Mesendoderm (in vitro differentiated cells): ENCODE measurements around the gene KNOP1.

Experiments used
- DNase-seq: peaks from one replicate; pipeline ENCODE4 v3.0.0; 2013
- H2AK5ac ChIP-seq: 2 replicates; pipeline ENCODE4 v1.6.1; 2013; ENCODE audit warnings: low read length, inconsistent platforms
- H2BK120ac ChIP-seq: 2 replicates; pipeline ENCODE4 v1.6.1; 2013; ENCODE audit warnings: low read depth, mild to moderate bottlenecking, low read length, moderate library complexity, mixed read lengths
- H2BK15ac ChIP-seq: replicated peaks from 2 replicates; pipeline ENCODE4 v1.6.1; 2013; ENCODE audit warnings: low read depth, mild to moderate bottlenecking, moderate library complexity
- H2BK5ac ChIP-seq: 2 replicates; pipeline ENCODE4 v1.6.1; 2013; ENCODE audit warnings: low read length, inconsistent platforms
- H3K18ac ChIP-seq: 2 replicates; pipeline ENCODE4 v1.6.1; 2013; ENCODE audit warnings: mild to moderate bottlenecking, low read length, mixed read lengths
- H3K23ac ChIP-seq: one replicate; pipeline ENCODE4 v1.6.1; 2013; ENCODE audit warnings: low read length
- H3K27ac ChIP-seq: 2 replicates; pipeline ENCODE4 v1.5.1; 2013; ENCODE audit warnings: low read depth, mild to moderate bottlenecking, inconsistent platforms, low read length, moderate library complexity
- H3K27me3 ChIP-seq: 2 replicates; pipeline ENCODE4 v1.6.1; 2013; ENCODE audit warnings: low read length, control low read depth, mild to moderate bottlenecking, inconsistent platforms; ENCODE audit not compliant: insufficient read depth, poor library complexity
- H3K36me3 ChIP-seq: 2 replicates; pipeline ENCODE4 v1.6.1; 2013; ENCODE audit warnings: low read length, inconsistent platforms; ENCODE audit not compliant: control insufficient read depth, insufficient read depth
- H3K4ac ChIP-seq: one replicate; pipeline ENCODE4 v1.6.1; 2013; ENCODE audit warnings: low read depth, mild to moderate bottlenecking, low read length, moderate library complexity
- H3K4me1 ChIP-seq: 2 replicates; pipeline ENCODE4 v1.6.1; 2013; ENCODE audit warnings: low read depth, low read length, inconsistent platforms; ENCODE audit not compliant: control insufficient read depth
- H3K4me2 ChIP-seq: 2 replicates; pipeline ENCODE4 v1.6.1; 2013; ENCODE audit warnings: low read length
- H3K4me3 ChIP-seq: 2 replicates; pipeline ENCODE4 v1.5.1; 2013; ENCODE audit warnings: mild to moderate bottlenecking, low read length
- H3K56ac ChIP-seq: one replicate; pipeline ENCODE4 v1.6.1; 2013; ENCODE audit warnings: low read length
- H3K79me1 ChIP-seq: 2 replicates; pipeline ENCODE4 v1.6.1; 2013; ENCODE audit warnings: low read length, inconsistent platforms
- H3K79me2 ChIP-seq: 2 replicates; pipeline ENCODE4 v1.6.1; 2013; ENCODE audit warnings: mild to moderate bottlenecking, low read length; ENCODE audit not compliant: control insufficient read depth, insufficient read depth
- H3K9ac ChIP-seq: 2 replicates; pipeline ENCODE4 v1.6.1; 2013; ENCODE audit warnings: low read length, inconsistent platforms
- H4K5ac ChIP-seq: one replicate; pipeline ENCODE4 v1.6.1; 2013; ENCODE audit warnings: low read length
- H4K8ac ChIP-seq: one replicate; pipeline ENCODE4 v1.6.1; 2013; ENCODE audit warnings: low read depth, mild to moderate bottlenecking, control low read depth, low read length, moderate library complexity
- WGBS: extraction: QIAGEN DNeasy Blood & Tissue Kit; methylation state at CpG from one replicate; pipeline ENCODE4 v1.1.7; 2013; ENCODE audit warnings: low lambda C conversion rate, missing lambda C conversion rate; ENCODE audit not compliant: insufficient coverage; ENCODE audit errors: extremely low coverage; 5-methylcytosine and 5-hydroxymethylcytosine counted together

KNOP1 gene

DNA sequence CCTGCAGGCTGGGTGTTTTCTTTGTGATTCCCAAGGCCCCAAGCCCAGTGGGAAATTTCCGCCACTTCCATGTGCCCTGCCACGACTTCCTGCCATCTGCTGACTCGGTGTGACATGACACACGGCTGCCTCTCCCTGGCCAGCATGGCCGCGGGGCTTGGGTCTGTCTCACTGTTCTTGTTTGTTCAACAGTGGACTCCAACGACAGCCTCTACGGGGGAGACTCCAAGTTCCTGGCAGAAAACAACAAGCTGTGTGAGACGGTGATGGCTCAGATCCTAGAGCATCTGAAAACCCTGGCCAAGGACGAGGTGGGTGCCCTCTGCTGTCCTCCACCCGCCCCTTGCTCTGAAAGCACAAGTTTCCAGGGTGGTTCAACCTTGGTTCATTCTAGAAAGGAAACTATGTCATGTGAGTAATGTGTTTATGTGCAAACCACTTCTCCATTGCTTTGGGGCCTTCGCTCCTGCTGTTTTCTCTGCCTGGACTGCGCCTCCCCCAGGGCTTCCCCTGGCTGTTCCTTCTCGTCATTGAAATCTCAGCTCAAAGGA is 26.8 kb downstream of the KNOP1 start:
- no CpG with 5 or more reads among the region's 14 CpGs for WGBS
- DNase-seq = peak; percentile 31
- Histone ChIP-seq H3K27me3 (no peaks in the 10 kb centered on the region), H3K4me3 (no peak overlapping the region), H3K56ac (no peak overlapping the region), H2BK120ac (no peak overlapping the region), H3K4me1 (peaks cover 3% of the 10 kb centered on the region), H2BK5ac (no peak overlapping the region), H3K79me1 (no peaks in the 10 kb centered on the region), H2AK5ac (no peak overlapping the region), H3K18ac (no peak overlapping the region), H3K27ac (no peak overlapping the region), H4K8ac (no peak overlapping the region), H3K4ac (no peak overlapping the region), H3K79me2 (no peaks in the 10 kb centered on the region), H3K36me3 (no peaks in the 10 kb centered on the region), H3K23ac (no peak overlapping the region), H4K5ac (no peak overlapping the region), H3K4me2 (no peak overlapping the region), H3K9ac (no peak overlapping the region), H2BK15ac (no peak overlapping the region)

DNA sequence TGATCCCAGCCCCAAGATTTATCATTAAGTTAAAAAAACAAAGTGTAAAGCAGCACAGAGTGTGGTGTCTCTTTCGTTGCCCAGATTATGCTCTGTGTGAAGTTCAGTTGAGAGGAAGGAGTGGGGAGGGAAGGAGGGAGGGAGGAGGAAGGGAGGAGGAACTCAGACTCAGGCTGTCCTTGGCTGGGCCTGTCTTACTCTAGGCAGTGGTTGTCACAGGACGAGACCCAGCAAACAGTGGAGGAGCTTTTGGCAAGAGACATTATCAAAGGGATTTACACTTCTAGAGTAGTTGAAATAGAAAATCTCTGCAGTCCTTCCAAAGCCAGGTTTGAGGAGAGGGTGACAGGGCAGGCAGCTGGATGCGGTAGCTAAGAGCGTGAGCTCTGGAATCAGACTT is 27.8 kb downstream of the KNOP1 start:
- no peak overlapping the region for H3K27ac ChIP-seq
- no peaks in the 10 kb centered on the region for H3K36me3 ChIP-seq
- no peak overlapping the region for H3K4me3 ChIP-seq
- H3K79me2 ChIP-seq = no peaks in the 10 kb centered on the region
- peaks cover 3% of the 10 kb centered on the region for H3K4me1 ChIP-seq
- H3K79me1 ChIP-seq = no peaks in the 10 kb centered on the region
- no peak overlapping the region for H3K9ac ChIP-seq
- no peak overlapping the region for H3K4me2 ChIP-seq
- H3K56ac ChIP-seq = no peak overlapping the region
- H3K18ac ChIP-seq = no peak overlapping the region
- no peak overlapping the region for H2BK15ac ChIP-seq
- no peak overlapping the region for H4K5ac ChIP-seq
- H3K23ac ChIP-seq = no peak overlapping the region
- no peaks in the 10 kb centered on the region for H3K27me3 ChIP-seq
- no CpG with 5 or more reads among the region's 4 CpGs for WGBS
- no peak overlapping the region for H3K4ac ChIP-seq
- DNase-seq = peak; percentile 34
- H2BK120ac ChIP-seq = no peak overlapping the region
- no peak overlapping the region for H2BK5ac ChIP-seq
- no peak overlapping the region for H4K8ac ChIP-seq
- no peak overlapping the region for H2AK5ac ChIP-seq

DNA sequence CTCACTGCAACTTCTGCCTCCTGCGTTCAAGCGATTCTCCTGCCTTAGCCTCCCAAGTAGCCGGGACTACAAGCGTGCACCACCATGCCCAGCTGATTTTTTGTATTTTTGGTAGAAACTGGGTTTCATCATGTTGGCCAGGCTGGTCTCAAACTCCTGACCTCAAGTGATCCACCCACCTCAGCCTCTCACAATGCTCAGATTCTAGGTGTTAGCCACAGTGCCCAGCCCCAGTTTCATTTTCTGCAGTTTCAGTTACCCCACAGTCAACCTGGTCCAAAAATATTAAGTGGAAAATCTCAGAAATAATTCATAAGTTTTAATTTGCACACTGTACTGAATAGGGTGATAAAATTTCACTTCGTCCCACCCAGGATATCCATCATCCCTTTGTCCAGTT is 28.7 kb downstream of the KNOP1 start:
- H3K27ac ChIP-seq = no peak overlapping the region
- H3K9ac ChIP-seq = no peak overlapping the region
- no peak overlapping the region for H4K5ac ChIP-seq
- no peak overlapping the region for H4K8ac ChIP-seq
- no peak overlapping the region for H2BK120ac ChIP-seq
- H3K18ac ChIP-seq = no peak overlapping the region
- no peak overlapping the region for H2BK15ac ChIP-seq
- peaks cover 1% of the 10 kb centered on the region for H3K36me3 ChIP-seq
- WGBS = no CpG with 5 or more reads among the region's 5 CpGs
- H3K4me1 ChIP-seq = peaks cover 3% of the 10 kb centered on the region
- H3K79me2 ChIP-seq = no peaks in the 10 kb centered on the region
- no peaks in the 10 kb centered on the region for H3K79me1 ChIP-seq
- H3K4me3 ChIP-seq = no peak overlapping the region
- no peak overlapping the region for H2BK5ac ChIP-seq
- no peak overlapping the region for H3K4me2 ChIP-seq
- H2AK5ac ChIP-seq = no peak overlapping the region
- no peak for DNase-seq
- no peak overlapping the region for H3K4ac ChIP-seq
- H3K23ac ChIP-seq = no peak overlapping the region
- no peaks in the 10 kb centered on the region for H3K27me3 ChIP-seq
- H3K56ac ChIP-seq = no peak overlapping the region

DNA sequence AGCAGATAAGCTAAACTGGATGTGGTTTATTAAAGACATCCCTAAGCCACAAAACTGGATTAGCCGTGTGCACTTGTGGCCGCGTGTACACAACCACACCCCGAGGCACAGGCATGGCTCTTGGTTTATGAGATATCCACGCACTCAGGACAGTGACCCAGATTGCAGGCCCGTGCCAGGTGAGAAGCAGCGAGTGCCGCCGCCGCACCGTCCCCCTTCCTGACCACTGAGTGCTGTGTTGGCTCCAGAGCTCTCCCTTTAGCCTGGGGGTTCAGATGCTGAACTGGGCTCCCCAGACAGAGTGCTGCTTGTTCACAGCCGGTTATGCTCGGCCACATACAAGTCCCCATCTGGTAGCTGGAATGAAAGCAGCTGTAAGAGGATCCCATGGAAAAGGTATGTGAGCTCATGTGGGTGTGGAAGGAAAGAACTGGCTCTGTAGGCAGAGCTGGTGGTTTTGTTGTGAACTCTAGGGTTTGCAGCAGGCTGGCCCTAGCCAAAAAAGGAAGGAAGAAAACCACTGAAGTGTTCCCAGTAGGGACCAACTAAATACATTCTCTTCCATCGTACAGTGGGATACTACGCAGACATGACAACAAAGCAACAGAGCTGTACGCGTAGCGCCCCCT is 29.5 kb downstream of the KNOP1 start:
- Histone ChIP-seq H3K27ac (peak overlapping the region; percentile 58), H3K79me2 (no peaks in the 10 kb centered on the region), H2AK5ac (no peak overlapping the region), H3K18ac (no peak overlapping the region), H3K36me3 (peaks cover 1% of the 10 kb centered on the region), H4K8ac (no peak overlapping the region), H3K9ac (no peak overlapping the region), H4K5ac (no peak overlapping the region), H2BK120ac (no peak overlapping the region), H3K23ac (no peak overlapping the region), H2BK5ac (no peak overlapping the region), H3K4me2 (no peak overlapping the region), H3K27me3 (no peaks in the 10 kb centered on the region), H3K56ac (peak overlapping the region; percentile 60), H2BK15ac (no peak overlapping the region), H3K4ac (no peak overlapping the region), H3K4me1 (peaks cover 3% of the 10 kb centered on the region), H3K4me3 (no peak overlapping the region), H3K79me1 (no peaks in the 10 kb centered on the region)
- DNase-seq = peak; percentile 24
- no CpG with 5 or more reads among the region's 18 CpGs for WGBS

DNA sequence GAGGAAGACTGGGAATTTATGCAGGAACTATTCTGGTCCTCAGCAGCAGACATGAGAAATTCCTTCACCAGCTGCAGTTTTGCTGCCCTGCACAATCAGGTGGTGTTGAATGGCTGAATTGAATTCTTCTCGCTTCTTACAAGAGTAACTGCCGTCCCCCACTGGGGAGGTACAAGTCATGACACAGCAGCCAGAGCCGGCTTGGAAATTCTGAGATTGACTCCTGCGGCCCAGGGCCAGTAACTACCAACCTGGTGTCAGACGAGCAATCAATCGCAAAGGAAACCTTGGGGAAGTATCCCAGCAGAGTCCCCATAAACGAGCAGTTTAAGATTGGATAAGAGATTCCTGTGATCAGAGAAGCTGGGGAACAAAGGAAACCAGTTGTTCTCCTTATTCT is 30.7 kb downstream of the KNOP1 start:
- Histone ChIP-seq H3K23ac (peak overlapping the region; percentile 29), H3K4me1 (peaks cover 3% of the 10 kb centered on the region), H3K79me1 (no peaks in the 10 kb centered on the region), H4K5ac (no peak overlapping the region), H2BK120ac (no peak overlapping the region), H2BK5ac (peak overlapping the region; percentile 8), H2AK5ac (no peak overlapping the region), H3K79me2 (no peaks in the 10 kb centered on the region), H3K36me3 (peaks cover 1% of the 10 kb centered on the region), H3K27ac (peak overlapping the region; percentile 61), H2BK15ac (no peak overlapping the region), H3K56ac (peak overlapping the region; percentile 49), H3K18ac (no peak overlapping the region), H3K9ac (no peak overlapping the region), H3K4ac (no peak overlapping the region), H4K8ac (no peak overlapping the region), H3K4me2 (no peak overlapping the region), H3K4me3 (no peak overlapping the region), H3K27me3 (no peaks in the 10 kb centered on the region)
- WGBS = no CpG with 5 or more reads among the region's 7 CpGs
- peak; percentile 93 for DNase-seq

DNA sequence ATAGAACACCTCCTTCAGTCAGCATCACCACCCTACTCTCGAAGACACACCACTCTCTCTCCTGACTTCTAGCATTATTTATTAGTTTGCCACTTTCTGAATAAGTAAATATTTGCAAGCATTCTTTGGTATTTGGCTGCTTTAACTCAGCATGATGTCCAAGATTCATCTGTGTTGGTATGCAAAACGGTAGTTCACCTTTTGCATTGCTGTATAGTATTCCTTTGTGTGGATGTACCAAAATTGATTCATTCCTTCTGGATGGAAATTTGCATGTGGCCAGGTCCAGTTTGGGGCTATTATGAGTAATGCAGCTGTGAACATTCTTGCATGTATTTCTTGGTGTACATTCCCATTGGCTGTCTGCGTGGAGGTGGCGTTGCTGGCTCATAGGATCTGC is 32.9 kb downstream of the KNOP1 start:
- DNase-seq = no peak
- H4K8ac ChIP-seq = no peak overlapping the region
- no peak overlapping the region for H2AK5ac ChIP-seq
- H2BK5ac ChIP-seq = no peak overlapping the region
- no peaks in the 10 kb centered on the region for H3K79me2 ChIP-seq
- no peaks in the 10 kb centered on the region for H3K79me1 ChIP-seq
- no peak overlapping the region for H3K56ac ChIP-seq
- no peak overlapping the region for H4K5ac ChIP-seq
- H3K18ac ChIP-seq = no peak overlapping the region
- no CpG with 5 or more reads among the region's 4 CpGs for WGBS
- H3K4ac ChIP-seq = no peak overlapping the region
- no peak overlapping the region for H2BK15ac ChIP-seq
- no peak overlapping the region for H3K4me2 ChIP-seq
- peaks cover 3% of the 10 kb centered on the region for H3K4me1 ChIP-seq
- H3K4me3 ChIP-seq = no peak overlapping the region
- no peak overlapping the region for H3K27ac ChIP-seq
- H2BK120ac ChIP-seq = no peak overlapping the region
- peaks cover 3% of the 10 kb centered on the region for H3K36me3 ChIP-seq
- H3K23ac ChIP-seq = no peak overlapping the region
- H3K27me3 ChIP-seq = no peaks in the 10 kb centered on the region
- H3K9ac ChIP-seq = no peak overlapping the region
